GM21360 (cell line): ENCODE measurements around the gene ACSF2.

ENCODE experiments used
- ATAC-seq: cut with Tn5 transposase; IDR thresholded peaks from one replicate; pipeline ENCODE4 v1.9.1; 2021; ENCODE audit warnings: mild to moderate bottlenecking, moderate library complexity; ENCODE audit not compliant: unreplicated experiment

Gene ACSF2

DNA sequence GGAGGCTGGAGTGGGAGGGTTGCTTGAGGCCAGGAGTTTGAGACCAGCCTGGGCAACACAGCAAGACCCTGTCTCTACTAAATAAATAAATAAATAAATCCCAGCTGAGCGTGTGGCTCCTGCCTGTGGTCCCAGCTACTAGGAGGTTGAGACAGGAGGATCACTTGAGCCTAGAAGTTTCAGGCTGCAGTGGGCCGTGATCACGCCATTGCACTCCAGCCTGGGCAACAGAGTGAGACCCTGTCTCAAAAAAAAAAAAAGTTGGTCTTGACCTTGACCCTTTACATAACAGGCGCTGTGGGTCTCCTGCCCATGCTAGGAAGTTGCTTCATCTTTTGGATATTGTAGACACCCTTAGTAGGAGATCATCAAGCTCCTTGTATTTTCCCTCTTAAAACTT is 11.4 kb downstream of the ACSF2 start:
- no peak for ATAC-seq

DNA sequence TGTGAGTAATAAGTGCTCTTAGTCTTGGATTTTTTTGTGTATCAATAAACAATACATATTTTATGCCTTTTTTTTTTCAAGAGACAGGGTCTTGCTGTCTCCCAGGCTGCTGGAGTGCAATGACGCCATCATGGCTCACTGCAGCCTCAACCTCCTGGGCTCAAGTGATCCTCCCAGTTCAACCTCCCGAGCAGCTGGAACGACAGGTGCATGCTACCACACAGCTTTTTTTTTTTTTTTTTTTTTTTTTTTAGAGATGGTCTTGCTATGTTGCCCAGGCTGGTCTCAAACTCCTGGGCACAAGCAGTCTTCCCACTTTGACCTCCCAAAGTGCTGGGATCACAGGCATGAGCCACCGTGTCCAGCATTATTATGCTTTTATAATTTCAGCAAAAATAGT is 13.0 kb downstream of the ACSF2 start:
- no peak for ATAC-seq

DNA sequence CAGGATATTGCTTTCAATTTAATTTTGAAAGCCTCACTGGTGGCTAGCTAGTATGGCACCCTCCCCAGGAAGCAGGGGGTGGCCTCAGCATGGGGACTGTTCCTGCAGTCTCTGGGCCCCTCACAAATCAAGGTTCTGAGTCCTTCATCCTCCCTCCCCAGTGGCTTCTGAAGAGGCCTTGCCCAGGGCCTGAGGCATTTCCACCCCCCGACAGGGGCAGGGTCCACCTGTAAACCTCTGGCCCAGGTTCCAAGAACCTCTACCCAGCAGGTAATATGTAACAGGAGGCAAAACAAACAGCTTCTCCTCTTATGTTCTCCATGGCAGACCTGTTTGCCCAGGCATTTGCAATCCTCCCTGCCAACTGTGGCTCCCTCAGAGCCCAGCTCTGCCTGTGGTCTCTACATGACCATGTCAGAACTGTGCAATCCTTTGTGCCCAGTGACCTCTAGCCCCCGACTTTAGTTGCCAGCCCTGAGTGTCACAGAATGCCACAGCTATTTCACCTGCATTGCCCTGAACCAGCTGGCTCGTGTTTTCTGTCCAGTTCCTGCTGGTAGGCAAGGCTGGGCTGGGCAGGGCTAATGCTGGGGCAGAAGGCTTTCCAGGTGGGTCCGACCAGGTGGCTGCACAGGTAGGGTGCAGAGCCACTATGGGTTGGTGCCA is 14.3 kb downstream of the ACSF2 start:
- no peak for ATAC-seq

DNA sequence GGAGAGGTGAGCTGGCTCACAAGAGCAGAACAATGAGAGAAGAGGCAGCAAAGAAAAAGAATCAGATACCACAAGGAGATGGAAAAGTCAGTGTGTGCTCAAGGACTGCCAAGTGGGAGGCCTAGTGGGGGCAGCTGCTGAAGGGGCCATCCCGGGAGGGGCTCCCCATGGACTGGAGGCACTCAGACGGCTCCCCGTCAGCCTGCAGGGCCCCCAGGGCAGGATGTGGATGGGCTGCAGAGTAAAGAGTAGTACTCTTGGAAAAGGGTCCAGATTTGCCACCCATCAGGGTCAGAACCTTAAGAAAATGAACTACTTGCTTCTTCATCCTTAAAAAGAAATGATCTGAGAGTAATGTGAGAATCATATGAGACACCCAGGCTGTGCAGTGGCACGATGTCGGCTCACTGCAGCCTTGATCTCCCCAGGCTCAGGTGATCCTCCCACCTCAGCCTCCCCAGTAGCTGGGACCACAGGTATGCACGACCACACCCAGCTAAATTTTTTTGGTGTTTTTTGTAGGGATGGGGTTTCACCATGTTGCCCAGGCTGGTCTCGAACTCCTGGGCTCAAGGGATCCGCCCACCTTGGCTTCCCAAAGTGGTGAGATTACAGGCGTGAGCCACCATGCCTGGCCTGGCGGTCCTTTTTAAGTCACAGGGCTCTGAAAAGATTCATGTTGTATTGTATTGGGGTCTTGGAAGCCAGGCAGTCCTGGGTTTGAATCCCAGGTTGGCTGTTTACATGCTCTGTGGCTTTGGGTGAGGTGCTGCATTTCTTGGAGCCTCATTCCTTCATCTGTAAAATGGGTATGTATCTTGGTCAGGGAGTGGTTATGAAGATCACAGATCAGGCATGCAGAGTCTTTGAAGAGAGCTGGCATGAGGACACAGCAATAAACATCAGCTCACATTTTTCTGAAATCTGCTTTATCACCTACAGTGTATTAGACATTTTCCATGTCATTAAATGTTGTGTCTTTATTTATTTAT is 15.1 kb downstream of the ACSF2 start:
- ATAC-seq: no peak

DNA sequence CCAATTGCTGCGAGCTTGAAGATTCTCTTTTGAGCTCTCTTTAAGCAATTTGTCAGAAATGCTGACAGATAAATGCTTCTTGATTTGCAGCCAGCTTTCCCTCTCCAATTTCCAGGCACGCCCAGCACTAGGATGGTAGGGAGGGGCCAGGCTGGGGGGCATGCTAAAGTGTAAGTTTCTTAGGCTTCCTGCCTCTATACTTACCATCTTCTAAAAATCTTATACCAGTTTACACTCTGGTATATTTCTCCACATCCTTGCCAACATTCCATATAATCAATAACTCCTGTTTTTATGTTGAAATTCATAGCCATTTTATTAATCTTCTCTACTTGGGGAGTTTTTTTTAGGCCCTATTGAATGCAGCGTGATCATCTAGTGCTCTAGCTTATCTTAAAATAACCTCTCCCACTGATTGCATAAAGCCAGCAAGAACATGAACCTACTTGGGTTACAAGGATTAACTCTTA is 17.5 kb downstream of the ACSF2 start:
- ATAC-seq: no peak

DNA sequence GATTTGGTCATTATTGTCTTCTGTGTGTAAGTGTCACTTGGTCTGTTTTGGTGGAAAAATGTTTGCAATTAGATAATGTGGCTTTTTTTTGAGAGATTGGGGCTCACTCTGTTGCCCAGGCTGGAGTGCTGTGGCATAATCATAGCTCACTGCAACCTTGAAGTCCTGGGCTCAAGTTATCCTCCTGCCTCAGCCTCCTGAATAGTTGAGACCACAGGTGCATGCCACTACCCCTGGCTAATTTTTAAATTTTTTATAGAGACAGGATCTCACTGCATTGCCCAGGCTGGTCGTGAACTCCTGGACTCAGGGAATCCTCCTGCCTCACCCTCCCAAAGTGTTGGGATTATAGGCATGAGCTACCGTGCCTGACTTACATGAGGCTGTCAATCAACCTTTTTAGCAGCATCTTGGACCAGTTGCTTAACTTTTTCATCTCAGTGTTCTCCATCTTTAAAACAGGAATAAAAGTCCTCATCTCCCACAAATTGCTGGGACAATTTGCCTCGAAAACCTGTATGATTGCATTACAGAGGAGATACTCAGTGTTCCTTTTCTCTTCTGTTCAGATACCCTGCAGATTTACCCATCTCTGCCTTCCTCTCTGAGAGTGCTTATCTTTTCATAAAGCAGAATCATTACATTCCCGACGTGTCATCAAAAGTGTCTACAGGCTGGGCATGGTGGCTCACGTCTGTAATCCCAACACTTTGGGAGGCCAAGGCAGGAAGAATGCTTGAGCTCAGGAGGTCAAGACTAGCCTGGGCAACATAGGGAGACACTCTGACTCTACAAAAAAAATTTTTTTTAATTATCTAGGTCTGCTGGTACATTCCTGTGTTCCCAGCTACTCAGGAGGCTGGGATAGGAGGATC is 19.1 kb downstream of the ACSF2 start:
- ATAC-seq: no peak

DNA sequence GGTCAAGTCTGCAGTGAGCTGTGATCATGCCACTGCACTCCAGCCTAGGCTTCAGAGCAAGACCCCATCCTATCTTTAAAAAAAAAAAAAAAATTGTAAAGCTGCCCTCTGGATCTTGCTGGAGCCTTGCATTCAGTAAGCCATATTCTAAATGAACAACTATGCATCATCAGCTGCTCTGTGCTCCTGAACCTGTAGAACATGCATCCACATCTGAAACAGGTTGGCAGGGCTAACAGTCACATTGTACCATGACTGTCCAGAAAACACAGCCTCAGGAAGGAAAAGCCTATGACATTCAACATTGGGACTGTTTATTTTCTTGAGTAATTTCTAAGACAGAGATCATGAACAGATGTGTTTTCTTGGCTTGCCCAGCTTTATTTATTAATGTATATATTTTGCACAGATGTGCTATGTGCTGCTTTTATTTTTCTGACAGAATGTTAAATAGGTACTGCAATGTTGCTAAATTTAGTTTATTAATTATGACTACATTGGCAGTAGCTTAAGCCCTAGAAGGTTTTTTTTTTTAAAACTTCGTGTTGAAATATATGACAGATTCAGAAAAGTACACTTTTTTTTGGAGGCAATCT is 19.8 kb downstream of the ACSF2 start:
- ATAC-seq: no peak

DNA sequence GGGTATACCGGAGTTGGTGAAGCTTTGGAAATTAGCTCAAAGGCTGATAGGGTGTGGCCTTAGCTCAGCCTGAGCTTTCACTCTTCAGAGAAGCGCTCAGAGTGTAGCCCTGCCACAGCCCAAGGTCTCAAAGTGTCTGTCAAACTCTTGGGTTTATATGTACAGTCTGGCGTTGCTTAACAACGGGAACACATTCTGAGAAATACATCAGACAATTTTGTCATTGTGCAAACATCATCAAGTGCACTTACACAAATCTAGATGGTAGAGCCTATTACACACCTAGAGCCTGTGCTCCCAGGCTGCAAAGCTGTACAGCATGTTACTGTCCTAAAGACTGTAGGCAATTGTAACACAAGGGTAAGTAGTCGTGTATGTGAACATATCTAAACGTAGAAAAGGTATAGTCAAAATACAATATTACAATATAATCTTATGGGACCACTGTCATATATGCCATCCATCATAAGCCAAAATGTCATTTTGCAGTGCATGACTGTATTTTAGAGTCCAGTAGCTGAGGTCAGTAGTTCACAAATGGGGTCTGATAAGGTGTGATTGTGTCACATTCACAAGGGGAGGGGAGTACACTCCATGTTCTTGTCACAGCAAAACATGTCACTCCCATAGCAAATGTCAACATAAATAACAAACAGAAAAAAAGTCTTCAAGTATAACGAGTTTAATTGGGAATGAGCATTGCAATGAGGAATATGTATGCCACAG is 22.0 kb downstream of the ACSF2 start:
- no peak for ATAC-seq

DNA sequence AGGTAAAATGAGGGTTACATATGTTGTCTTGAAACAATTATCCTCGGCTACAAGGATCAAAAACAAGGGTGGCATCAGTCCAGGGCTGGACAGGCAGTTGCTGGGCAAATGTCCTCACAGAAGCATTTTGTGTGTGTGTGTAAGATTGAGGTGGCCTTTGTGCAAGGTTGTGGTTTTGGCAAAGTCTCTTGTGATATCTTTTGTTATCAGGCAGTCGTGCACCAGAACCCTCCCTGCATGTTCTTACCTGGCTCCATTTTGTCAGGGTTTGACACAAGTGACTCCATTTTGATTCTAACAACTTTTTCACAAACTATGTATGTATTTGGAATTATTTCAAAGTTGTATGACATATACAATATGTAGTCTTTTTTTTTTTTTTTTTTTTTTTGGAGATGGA is 22.6 kb downstream of the ACSF2 start:
- ATAC-seq: no peak

DNA sequence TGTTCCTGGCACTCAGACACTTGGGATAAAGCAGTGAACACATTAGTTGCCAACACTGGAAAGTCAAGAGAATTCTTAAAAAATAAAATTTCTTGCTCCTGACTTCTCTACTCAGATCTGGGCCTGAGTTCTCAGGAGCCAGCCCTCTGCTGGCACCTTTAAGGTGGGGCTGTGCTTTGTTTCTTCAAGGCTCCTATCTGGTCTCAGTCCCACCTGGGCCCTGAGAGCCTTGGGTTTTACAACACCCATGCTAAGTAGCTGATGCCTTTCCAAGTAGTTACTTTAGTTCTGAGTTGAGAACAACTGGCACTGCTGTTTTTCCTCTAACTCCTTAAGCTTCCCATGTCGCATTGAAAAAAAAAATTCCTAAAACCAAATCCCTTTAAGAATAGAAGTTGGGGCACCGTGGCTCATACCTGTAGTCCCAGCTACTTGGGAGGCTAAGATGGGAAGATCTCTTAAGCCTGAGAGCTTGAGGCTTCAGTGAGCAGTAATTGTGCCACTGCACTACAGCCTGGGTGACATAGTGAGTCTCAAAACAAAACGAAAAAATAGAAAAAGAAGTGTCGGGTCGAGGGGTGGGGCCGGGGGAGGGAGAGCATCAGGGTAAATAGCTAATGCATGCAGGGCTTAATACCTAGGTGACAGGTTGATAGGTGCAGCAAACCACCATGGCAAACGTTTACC is 26.1 kb downstream of the ACSF2 start:
- no peak for ATAC-seq

DNA sequence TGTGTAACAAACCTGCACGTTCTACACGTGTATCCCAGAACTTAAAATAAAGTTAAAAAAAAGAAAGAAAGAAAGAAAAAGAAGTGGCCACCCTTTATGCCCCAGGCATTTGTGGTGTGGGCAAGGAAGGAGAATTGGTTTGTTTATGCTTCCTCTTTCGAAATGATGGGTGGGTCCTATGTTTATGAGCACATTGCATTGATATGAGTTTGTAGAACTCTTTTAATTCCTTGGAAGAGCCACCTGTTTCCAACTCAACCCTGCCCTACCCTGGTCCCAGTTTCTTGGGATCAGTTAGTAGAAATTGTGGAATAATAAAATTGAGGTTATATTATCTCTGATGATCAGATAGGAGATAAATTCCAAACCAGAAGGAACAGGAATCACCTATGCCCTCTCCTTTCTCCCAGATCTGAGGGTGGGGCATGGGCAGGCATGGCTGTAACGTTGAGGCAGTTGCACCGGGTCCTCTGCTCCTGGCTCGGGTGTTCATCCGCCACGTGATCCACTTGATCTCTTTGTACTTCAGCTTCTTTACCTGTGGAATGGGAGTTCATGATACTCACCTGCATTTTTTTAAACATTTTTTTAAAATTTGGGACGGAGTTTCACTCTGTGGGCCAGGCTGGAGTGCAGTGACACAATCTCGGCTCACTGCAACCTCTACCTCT is 26.7 kb downstream of the ACSF2 start:
- ATAC-seq: no peak

DNA sequence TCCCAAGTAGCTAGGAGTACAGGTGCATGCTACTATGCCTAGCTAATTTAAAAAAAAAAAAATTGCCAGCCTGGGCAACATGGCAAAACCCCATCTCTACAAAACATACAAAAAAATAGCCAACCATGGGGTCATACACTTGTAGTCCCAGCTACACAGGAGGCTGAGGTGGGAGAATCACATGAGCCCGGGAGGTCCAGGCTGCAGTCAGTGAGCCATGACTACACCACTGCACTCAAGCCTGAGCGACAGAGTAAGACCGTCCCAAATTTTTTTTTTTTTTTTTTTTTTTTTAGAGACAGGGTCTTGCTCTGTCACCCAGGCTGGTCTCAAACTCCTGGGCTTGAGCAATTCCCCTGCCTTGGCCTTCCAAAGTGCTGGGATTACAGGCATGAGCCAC is 27.9 kb downstream of the ACSF2 start:
- ATAC-seq: no peak

DNA sequence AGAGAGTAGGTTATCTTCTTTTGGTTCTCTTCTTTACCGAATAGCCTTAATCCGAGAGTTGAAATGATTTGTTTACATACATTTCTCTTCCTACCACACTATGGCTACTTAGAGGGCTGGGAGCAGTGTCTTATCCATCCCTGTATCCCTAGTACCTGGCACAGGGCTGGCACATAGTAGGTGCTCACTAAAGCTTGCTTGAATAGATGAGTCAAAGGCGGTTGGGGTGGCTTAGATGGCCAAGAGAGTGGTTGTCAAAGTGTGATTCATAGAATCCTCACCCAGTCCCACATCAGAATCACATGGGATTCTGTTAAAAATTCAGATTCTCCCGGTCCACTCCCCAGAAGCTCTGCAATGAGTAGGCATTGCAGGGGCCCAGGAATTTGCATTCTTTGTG is 31.6 kb downstream of the ACSF2 start:
- ATAC-seq: no peak

DNA sequence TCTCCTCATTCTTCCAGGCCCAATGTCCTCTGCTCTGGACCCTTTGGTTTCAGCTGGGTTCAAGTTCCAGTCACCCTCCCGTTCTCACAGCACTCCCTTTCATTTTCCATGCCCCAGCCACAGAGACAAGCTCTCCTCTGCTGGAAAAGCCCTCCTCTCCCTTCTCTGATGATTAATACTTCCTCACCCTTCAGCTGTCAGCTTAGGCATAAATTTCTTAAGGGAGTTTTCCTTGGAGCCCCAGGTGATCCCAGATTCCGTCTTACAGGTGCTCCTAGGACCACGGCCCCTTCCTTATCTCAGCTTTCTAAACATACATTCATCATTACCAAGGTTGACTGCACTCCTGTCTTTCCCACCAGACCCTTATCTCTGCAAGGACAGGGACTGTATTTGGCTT is 32.3 kb downstream of the ACSF2 start:
- no peak for ATAC-seq

DNA sequence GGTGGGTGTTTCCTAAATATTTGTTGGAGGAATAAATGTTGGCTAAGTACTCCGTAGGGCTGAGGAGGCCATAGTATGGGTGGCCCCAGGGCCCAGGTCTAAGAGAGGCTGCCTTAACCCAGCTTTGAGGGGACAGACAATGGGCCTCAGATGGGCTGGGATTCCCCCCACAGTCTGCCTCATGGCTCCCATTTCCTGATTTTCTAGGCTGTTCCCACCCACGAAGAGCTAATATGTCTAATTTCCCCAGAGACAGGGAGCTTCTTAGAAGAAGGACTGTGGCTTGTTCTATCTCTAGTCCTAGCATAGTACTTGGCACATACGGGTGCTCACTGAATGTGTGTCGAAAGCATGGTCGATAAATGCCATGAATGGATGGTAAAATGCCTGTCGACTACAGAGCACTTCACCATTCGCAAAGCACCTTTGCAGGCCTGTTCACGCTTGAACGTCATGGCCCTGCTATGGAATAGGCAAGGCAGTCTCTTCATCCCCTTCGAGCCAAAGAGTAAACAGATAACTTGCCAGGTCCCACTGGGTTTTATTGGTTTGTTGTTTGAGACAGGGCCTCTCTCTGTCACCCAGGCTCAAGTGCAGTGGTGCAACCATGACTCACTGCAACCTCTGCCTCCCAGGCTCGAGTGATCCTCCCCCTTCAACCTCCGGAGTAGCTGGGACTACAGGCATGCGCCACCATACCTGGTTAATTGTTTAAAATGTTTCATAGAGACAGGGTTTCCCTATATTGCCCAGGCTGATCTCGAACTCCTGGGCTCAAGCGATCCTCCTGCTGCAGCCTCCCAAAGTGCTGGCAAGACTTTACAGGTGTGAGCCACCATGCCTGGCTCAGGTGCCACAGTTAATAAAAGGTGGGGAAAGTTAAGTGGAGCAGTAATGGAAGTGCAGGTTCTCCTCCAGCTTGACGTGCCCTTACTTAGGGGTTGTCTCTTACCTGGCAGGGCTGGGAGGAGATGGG is 33.0 kb downstream of the ACSF2 start:
- ATAC-seq: no peak

DNA sequence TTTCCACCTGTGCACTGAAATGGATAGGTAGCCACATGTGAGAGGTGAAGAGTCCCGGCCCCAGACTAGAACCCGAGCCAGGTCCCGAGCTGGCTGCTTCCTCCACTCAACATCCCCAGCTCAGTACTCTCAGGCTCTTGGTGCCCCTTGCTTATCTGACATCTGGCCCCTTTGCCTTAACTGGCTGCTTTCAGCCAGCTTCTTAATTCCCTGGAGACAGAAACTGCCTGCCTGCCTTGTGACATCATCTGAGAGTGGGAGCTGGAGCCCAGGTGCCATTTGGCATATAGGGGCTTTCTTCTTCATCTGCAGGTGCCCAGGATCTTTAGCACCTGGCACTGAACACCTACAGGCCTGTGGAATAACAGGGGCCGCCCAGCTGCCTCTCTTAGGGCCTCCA is 33.7 kb downstream of the ACSF2 start:
- ATAC-seq: no peak

DNA sequence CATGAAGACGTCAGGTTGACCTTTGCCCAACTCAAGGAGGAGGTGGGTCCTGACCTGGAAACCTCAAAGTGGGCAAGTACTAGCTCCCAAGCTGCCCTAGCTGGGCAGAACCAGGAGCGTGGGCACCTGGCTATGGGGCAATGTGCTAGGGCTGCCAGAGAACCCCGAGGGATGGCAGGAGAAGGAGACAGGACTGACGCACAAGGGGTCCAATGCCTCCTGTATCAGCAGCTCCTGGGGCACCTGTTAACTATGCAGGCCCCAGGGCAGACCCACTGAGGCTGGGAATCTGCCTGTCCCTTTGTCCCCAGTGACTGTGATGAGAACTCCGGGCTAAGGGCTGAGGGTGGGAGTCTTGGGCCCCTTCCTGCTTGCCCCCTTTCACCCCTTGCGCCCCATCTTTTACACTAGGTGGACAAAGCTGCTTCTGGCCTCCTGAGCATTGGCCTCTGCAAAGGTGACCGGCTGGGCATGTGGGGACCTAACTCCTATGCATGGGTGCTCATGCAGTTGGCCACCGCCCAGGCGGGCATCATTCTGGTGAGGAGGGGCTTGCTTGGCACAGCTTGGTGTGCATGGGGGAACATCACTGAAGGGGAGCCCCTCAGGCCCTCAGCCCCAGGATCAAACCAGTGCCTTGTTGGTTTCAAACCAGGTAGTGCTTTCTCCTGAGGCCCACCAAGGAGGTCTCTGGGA is 35.0 kb downstream of the ACSF2 start:
- ATAC-seq: no peak
